Ovary (tissue), 3 donors: Measurements from ENCODE around the gene SFSWAP.

ENCODE experiments used
- CTCF ChIP-seq, 3 donors: fragments of 450-650 bp in 2 of 3; fragments of 200-600 bp in 1 of 3; IDR thresholded peaks; one replicate each; pipeline versions ENCODE4 v1.5.1 to v1.8.0; 2016 to 2022; ENCODE audit warnings: antibody characterized with exemption in 3 of 3, mild to moderate bottlenecking in 1 of 3
- EP300 ChIP-seq: sonication (generic); formaldehyde crosslinking; IDR thresholded peaks from one replicate; pipeline ENCODE4 v1.6.1; 2017; ENCODE audit warnings: antibody characterized with exemption
- POLR2A ChIP-seq: fragments of 450-650 bp; IDR thresholded peaks from one replicate; pipeline ENCODE4 v1.6.1; 2017; ENCODE audit warnings: antibody characterized with exemption, mild to moderate bottlenecking, moderate library complexity
- donor health status: DM: no; HTN: no; CAD: no.

GRCh38 chr12:131808744-131809371 lies 98.0 kb downstream of the SFSWAP start:
- TF ChIP-seq CTCF (IDR thresholded peaks at IDR 0.05) (no peak), EP300 (no peak), POLR2A (no peak)
